GM18505 (cell line): ENCODE results near the gene AMOTL1.
"Not testable (repeated sequence)": the region's sequence is repeated elsewhere in the genome, so short reads cannot be mapped to it uniquely, and the experiment has no call there.

Experiments used
- ATAC-seq: cut with Tn5 transposase; IDR thresholded peaks from one replicate; pipeline ENCODE4 v1.9.1; 2021; ENCODE audit not compliant: unreplicated experiment
- POLR2A ChIP-seq: IDR thresholded peaks from 4 replicates; pipeline ENCODE4 v1.6.1; 2011; ENCODE audit warnings: borderline replicate concordance; ENCODE audit not compliant: insufficient read depth, insufficient read length; ENCODE audit errors: extremely low read depth

Gene AMOTL1

GRCh38 chr11:94786264-94787126 lies 18.3 kb downstream of the AMOTL1 start:
- no peak for ATAC-seq
- TF ChIP-seq POLR2A: no peak

- no peak for ATAC-seq
- TF ChIP-seq POLR2A: no peak
These were observed 19.6 kb downstream of the AMOTL1 start for GRCh38 chr11:94787801-94788200.

GRCh38 chr11:94788396-94788795 lies 20.2 kb downstream of the AMOTL1 start:
- TF ChIP-seq POLR2A: no peak
- no peak for ATAC-seq

GRCh38 chr11:94790197-94790596 lies 22.0 kb downstream of the AMOTL1 start:
- no peak for TF ChIP-seq POLR2A
- no peak for ATAC-seq

- no peak for TF ChIP-seq POLR2A
- ATAC-seq: no peak
These were observed 22.6 kb downstream of the AMOTL1 start for GRCh38 chr11:94790661-94791180.

- ATAC-seq: no peak
- no peak for TF ChIP-seq POLR2A
These were observed 23.2 kb downstream of the AMOTL1 start for GRCh38 chr11:94791216-94791889.

- ATAC-seq: not testable (repeated sequence)
These were observed 23.8 kb downstream of the AMOTL1 start for GRCh38 chr11:94791942-94792341.

GRCh38 chr11:94792451-94792850 lies 24.3 kb downstream of the AMOTL1 start:
- no peak for TF ChIP-seq POLR2A

GRCh38 chr11:94793002-94793401 lies 24.8 kb downstream of the AMOTL1 start:
- TF ChIP-seq POLR2A: no peak
- no peak for ATAC-seq

More at GRCh38 chr11:94792451-94792850, 24.3 kb downstream of the AMOTL1 start:
- no peak for ATAC-seq

- TF ChIP-seq POLR2A: no peak
- ATAC-seq: no peak
These were observed 25.7 kb downstream of the AMOTL1 start for GRCh38 chr11:94793822-94794221.

GRCh38 chr11:94794287-94795168 lies 26.4 kb downstream of the AMOTL1 start:
- no peak for TF ChIP-seq POLR2A
- no peak for ATAC-seq

- TF ChIP-seq POLR2A: no peak
- no peak for ATAC-seq
These were observed 27.5 kb downstream of the AMOTL1 start for GRCh38 chr11:94795476-94796189.
